AG04450 (cell line): ENCODE measurements around the gene CCSER1. TPM values are rescaled to one million over a fixed set of nuclear protein-coding genes. Genes with fewer than 3 reads are reported as not detected.

Experiments
- CTCF ChIA-PET: fragments of 300-600, 350-600 bp; formaldehyde crosslinking; extraction: SDS; loops from one replicate; lab custom pipeline; 2022; ENCODE audit warnings: antibody characterized with exemption, inconsistent platforms; lab: Charles Lee
- POLR2A ChIA-PET: fragments of 350-600 bp; formaldehyde crosslinking; extraction: SDS; loops from one replicate; lab custom pipeline; 2021; ENCODE audit warnings: antibody characterized with exemption, inconsistent platforms; lab: Yijun Ruan, JAX
- DNase-seq: peaks from one replicate; pipeline ENCODE4 v3.0.0-alpha.2; 2011; ENCODE audit warnings: low read depth, low spot score
- H3K27ac ChIP-seq: one replicate; pipeline ENCODE4 v1.5.1; 2012; ENCODE audit warnings: low read depth, low read length, control low read depth
- H3K27me3 ChIP-seq: one replicate; pipeline ENCODE4 v1.6.0; 2012; ENCODE audit warnings: low read length; ENCODE audit not compliant: control insufficient read depth, insufficient read depth
- H3K4me3 ChIP-seq: 2 replicates; pipeline ENCODE4 v1.5.1; 2011; ENCODE audit warnings: mild to moderate bottlenecking, low read depth, low read length, control low read depth
- H3K9me3 ChIP-seq: 2 replicates; pipeline ENCODE4 v1.5.1; 2012; ENCODE audit warnings: low read length; ENCODE audit not compliant: control insufficient read depth, insufficient read depth
- polyA plus RNA-seq: library from polyadenylated mRNA; depleted of rRNA; stranded (reverse); fragments of >200 nt; gene quantifications from 2 replicates; pipeline ENCODE4 v1.2.3, GENCODE V29; 2011
- TF ChIP-seq, protein P1 (sequence below): IDR thresholded peaks from 2 replicates; pipeline ENCODE4 v1.5.1; 2011; ENCODE audit warnings: low read depth, low read length, control low read depth, inconsistent platforms

Gene CCSER1
- polyA plus RNA-seq, 1 experiment, result not detected

- Histone ChIP-seq H3K4me3 (no peak overlapping the region), H3K27ac (no peak overlapping the region), H3K9me3 (peaks cover 6% of the 10 kb centered on the region; the same call in 1 of the 2 replicates), H3K27me3 (no peaks in the 10 kb centered on the region)
- CTCF ChIA-PET, result no interaction called here
- DNase-seq, result no peak
- POLR2A ChIA-PET, result no interaction called here
- TF ChIP-seq, protein P1, sequence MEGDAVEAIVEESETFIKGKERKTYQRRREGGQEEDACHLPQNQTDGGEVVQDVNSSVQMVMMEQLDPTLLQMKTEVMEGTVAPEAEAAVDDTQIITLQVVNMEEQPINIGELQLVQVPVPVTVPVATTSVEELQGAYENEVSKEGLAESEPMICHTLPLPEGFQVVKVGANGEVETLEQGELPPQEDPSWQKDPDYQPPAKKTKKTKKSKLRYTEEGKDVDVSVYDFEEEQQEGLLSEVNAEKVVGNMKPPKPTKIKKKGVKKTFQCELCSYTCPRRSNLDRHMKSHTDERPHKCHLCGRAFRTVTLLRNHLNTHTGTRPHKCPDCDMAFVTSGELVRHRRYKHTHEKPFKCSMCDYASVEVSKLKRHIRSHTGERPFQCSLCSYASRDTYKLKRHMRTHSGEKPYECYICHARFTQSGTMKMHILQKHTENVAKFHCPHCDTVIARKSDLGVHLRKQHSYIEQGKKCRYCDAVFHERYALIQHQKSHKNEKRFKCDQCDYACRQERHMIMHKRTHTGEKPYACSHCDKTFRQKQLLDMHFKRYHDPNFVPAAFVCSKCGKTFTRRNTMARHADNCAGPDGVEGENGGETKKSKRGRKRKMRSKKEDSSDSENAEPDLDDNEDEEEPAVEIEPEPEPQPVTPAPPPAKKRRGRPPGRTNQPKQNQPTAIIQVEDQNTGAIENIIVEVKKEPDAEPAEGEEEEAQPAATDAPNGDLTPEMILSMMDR, result no peak
These were observed 1174.9 kb downstream of the CCSER1 start for GRCh38 chr4:91302120-91302519.

- DNase-seq, result no peak
- H3K9me3 ChIP-seq, result peaks cover 3% of the 10 kb centered on the region; the same call in 1 of the 2 replicates
- H3K27me3 ChIP-seq, result no peaks in the 10 kb centered on the region
- TF ChIP-seq, protein P1, result no peak
- H3K27ac ChIP-seq, result no peak overlapping the region
- ChIA-PET POLR2A (no interaction called here), CTCF (no interaction called here)
- H3K4me3 ChIP-seq, result no peak overlapping the region
These were observed 1177.1 kb downstream of the CCSER1 start for GRCh38 chr4:91304292-91304691.

DNA sequence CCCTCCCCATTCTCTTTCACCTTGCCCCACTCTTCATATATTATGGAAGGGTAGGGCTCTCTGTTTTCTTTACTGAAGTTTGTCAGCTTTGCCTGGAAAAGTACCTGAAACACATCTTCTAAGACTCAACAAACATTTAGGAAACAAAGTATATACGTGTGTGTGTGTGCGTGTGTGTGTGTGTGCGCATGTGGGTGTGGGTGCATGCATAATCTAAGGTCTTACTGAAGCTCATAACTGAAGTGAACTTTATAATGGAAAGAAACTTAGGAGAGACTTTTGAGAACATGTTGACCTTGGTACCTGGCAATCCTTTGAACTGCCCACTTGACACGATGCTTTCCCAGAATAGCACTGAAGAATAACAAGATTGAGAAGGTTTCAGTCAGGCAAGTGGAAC lies 1190.2 kb downstream of the CCSER1 start:
- CTCF ChIA-PET, result no interaction called here
- TF ChIP-seq, protein P1, result no peak

DNA sequence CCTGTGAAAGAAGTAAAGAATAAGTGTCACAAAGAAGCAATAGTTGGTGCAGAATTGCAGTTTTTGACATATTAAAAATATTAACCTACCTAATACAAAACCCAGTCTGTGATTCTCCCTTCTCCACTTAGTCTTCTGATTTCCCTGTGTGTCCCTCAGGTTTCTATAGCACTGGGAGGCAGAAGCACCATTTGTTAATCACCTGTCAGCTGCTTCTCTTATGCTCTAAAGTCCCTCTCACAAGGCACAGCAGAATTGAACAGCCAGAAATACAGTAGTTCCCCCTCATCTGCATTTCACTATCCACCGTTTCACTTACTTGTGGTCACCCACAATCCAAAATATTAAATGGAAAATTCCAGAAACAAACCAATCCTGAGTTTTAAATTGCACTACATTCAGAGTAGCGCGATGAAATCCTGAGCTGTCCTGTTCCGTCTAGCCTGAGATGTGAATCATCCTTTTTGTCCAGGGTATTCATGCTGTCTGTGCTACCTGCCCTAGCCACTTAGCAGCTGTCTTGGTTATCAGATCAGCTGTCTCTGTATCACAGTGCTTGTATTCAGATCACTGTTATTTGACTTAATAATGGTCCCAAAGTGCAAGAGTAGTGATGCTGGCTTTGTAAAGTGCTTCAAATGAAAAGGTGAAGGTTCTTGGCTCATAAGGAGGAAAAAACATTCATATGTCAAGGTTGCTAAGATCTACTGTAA lies 1192.5 kb downstream of the CCSER1 start:
- DNase-seq, result no peak
- H3K4me3 ChIP-seq, result no peak overlapping the region
- peaks cover 7% of the 10 kb centered on the region; the same call in 1 of the 2 replicates for H3K9me3 ChIP-seq
- TF ChIP-seq, protein P1, result no peak
- no peaks in the 10 kb centered on the region for H3K27me3 ChIP-seq
- ChIA-PET CTCF (no interaction called here), POLR2A (no interaction called here)
- H3K27ac ChIP-seq, result no peak overlapping the region

More for the DNA sequence above, 1190.2 kb downstream of the CCSER1 start:
- Histone ChIP-seq H3K27ac (no peak overlapping the region), H3K4me3 (no peak overlapping the region), H3K27me3 (no peaks in the 10 kb centered on the region), H3K9me3 (peaks cover 7% of the 10 kb centered on the region; the same call in 1 of the 2 replicates)
- POLR2A ChIA-PET, result no interaction called here
- DNase-seq, result no peak

DNA sequence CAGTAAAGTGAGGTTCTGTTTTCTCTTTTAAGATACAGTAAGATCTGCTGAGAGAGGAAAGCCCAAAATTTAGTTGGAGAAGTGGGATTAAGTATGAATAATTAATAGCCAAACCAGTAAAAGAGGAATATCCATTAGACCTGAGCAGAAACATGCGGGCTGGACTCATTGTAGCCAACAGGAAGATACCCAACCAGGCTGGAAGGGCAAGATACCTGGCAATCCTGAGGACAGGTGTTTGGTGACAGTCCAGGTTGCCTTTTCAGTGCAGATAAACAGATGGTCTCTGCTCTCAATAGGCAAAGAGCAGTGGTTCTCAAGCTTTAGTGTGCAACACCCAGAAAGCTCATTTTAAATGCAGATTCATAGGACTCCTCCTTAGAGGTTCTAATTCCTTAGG lies 1195.8 kb downstream of the CCSER1 start:
- H3K27ac ChIP-seq, result no peak overlapping the region
- TF ChIP-seq, protein P1, result no peak
- H3K9me3 ChIP-seq, result peaks cover 15% of the 10 kb centered on the region
- no peak for DNase-seq
- POLR2A ChIA-PET, result no interaction called here
- CTCF ChIA-PET, result no interaction called here
- no peaks in the 10 kb centered on the region for H3K27me3 ChIP-seq
- no peak overlapping the region for H3K4me3 ChIP-seq
